Activated gamma-delta T cell treated with Interleukin-2 at 50 U/mL for 16 hours (primary cell): ENCODE measurements around the gene ARL4C.

Experiments
- DNase-seq: peaks from one replicate; pipeline ENCODE4 v3.0.0-alpha.2; 2020

Gene ARL4C

DNA sequence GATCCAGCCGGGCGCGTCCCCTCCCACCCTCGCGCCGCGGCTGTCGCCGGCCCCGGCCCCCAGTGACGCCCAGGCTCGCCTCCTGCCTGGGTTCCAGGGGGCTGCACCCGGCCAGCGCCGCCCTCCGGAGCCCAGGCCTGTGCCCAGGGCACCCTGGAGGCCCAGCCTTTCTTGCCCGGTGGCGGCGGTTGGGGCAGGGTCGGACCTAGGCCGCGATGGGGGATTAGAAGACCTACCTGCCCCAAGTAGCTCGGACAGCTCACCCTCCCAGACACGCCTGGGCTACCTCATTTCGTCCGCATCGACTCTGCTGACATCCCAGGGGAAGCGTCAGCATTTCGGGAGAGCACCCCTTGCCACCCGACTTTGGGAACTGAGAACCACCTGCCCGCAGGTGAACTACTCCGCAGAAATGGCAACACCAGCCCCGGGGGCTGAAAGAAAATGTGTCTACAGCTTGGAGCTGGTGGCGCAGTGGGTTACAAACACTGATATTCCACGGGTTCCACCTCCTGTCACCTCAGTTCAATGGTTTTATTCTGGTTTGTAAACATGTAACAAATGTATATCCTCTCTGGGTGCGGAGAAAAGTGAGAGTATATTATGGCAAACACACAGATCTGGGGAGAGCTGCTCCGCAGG is 834 bp upstream of the ARL4C start:
- DNase-seq = no peak

DNA sequence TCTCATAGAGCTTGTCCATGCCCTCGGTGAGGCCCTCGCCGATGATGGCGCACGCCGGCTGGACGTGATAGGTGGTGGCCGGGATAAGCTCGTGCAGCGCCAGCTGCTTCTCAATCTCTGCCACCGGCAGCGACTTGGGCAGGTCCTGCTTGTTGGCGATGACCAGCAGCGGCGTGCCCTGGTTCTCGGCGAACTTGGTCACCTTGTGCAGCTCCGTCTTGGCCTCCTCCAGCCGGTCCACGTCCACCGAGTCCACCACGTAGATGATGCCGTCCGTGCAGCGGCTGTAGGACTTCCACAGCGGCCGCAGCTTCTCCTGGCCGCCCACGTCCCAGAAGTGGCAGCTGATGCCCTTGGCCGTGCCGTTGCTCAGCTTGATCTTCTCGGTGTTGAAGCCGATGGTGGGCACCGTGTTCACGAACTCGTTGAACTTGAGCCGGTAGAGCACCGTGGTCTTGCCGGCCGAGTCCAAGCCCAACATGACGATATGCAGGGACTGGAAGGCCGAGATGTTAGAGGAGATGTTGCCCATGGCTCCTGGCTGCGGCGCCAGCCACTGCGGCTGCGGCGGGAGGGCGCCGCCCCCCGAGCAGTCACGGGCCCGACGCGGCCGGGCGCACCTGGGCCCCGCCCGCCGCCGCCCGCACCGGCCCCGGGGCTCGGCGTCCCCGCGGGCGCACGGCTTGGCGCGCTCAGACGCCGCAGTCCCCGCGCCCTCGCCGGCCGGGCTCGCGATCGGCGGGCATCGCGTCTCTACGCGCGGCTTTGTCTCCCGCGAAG is 636 bp downstream of the ARL4C start:
- DNase-seq = peak; percentile 41

DNA sequence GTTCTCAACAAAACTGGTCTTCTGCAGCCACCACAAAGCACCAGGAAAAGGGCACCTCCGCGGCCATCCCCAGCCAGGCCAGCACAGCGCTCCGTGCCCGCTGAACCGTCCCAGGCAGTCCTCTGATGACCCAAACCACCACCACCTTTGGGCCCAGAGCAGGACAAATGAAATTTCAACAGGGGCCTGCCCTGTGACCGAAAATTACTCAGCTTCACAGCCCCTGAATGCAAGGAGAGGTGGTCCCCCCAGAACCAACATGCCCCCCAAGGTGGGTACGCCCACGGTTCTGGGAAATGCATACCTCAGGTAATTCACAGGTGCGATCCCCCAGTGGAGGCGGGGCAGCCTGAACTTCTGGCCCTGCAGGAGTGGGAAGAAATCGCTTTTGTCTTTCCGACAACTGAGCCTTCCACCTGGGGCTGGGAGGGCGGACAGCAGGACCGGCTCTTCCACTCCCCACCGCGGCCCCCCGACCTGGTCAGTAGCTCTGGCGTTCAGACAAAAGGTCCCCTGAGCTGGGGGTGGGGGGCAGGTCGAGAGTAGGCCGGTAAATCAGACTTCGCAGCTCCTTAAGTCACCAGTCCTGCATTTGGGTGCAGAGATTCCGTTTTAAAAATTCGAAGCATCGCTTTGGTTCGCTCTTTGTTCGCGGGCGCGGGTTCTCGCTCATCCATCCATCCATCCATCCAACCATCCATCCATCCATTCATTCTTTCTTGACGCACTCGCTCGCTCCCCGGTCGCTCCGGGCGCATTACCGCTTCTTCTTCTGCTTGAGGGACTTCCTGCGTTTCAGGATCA is 1.4 kb downstream of the ARL4C start:
- DNase-seq = peak; percentile 29

- DNase-seq = no peak
Measured at GRCh38 chr2:234494361-234495250, 2.3 kb downstream of the ARL4C start.

DNA sequence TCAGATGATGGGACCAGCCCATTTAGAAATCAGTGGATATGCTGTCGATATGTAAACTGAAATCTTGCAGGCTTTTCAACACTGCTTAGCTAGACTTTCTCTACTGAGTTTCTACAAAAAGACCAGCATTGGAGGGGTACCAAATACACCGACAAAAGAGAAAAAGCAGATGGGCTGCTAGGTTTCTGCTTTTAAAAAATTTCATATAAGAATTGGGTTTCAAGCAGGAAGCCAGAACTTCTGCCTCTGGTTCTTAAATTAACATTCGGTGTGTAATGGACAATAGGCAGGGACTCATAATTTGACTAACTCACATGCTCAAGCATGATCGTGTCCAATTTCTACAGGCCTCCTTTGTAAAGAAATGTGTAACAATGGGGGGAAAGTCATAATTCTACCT is 3.1 kb downstream of the ARL4C start:
- DNase-seq = no peak

DNA sequence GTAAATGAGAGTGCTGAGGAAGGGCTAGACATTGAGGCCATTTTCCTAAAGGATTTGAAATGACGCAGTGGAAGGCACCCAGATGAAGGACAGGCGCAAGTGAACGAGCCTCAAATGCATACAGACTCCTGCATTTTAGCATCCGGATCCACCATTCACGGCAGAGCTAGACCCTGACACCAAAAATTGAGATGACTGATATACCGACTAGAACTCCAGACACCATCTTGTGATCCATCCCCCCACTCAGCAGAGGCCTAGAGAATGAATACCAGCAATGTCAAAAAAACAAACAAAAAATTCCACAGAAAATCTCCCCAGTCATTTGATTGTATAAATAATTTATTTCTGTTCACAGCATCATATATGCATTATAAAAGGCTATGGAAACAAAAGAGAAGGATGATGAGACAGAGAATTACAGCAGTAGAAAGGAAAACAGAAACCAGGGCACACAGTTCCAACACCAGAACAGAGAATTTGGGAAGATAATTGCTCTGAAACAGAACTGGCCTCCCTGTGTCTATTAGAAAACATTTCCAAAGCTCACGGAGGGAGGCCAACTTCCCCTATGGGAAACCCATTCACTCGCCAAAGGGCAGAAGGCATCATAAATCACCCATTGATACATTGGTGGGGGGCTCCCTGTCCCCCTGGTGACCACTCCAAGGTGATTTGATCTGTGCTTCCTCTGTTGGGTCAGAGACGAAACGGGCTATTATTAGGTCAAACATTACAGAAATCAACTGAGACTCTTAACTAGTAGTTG is 4.0 kb downstream of the ARL4C start:
- no peak for DNase-seq

GRCh38 chr2:234491897-234492296 is 5.0 kb downstream of the ARL4C start:
- no peak for DNase-seq

- no peak for DNase-seq
Measured at GRCh38 chr2:234491281-234491680, 5.6 kb downstream of the ARL4C start.

- no peak for DNase-seq
Measured at GRCh38 chr2:234490271-234491091, 6.4 kb downstream of the ARL4C start.

- DNase-seq = peak; percentile 70
Measured at GRCh38 chr2:234488913-234489451, 7.9 kb downstream of the ARL4C start.

DNA sequence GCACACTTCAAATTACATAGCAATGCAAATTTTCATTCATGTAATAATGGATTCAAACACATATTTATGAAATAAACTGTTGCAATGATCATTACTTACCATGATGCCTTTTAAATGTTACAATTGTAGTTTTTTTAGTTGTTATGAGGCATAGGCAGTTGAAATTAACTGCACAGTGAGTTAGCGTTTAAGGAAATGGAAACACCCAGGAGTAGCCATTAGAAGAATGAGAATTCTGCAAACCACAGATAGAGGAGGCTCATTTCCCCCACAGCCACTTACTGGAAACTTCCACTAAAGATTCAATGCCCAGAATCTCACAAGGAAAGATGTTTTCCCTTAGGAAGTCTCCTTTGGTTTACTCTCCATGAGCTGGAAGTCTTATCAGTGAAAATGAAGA is 8.4 kb downstream of the ARL4C start:
- DNase-seq = no peak

DNA sequence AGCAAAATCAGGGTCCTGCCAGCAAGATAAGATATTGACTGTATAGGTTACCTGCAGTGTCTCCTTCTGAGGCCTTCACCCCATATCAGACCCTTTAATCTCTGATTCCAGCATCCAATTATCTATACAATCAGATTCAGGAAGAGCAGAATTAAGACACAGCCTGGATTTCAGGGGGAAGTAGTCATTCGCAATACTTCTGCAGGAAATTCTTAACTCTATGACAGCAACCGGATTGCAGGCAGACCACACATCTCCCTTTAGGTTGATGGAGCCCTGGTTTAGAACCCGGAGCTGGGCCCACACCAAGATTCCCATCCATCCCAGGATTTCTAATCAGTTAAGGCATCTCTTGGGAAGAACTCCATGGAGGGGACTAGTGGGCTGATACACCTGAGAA is 9.5 kb downstream of the ARL4C start:
- no peak for DNase-seq

- DNase-seq = peak; percentile 78
Measured at GRCh38 chr2:234483568-234484251, 13.2 kb downstream of the ARL4C start.

- DNase-seq = no peak
Measured at GRCh38 chr2:234481301-234481700, 15.6 kb downstream of the ARL4C start.

DNA sequence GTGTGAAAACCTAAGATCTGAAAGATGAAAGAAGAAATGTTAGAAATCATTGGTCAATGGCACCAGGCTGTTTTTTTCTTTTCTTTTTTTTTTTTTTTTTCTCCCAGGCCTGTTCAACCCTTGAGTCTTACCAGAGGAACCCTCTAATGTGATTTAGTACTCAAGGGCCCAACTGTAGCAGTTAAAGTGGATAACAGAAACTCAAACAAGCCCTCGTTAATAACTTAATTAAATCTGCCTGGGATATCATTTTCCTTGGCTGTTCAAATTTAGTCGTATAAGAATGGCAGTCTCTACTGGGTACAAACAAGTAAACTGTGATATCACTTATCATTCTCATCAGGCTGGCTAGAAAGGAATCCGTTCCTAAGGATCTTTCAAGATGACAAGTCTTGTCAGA is 16.5 kb downstream of the ARL4C start:
- DNase-seq = no peak

GRCh38 chr2:234479465-234479864 is 17.4 kb downstream of the ARL4C start:
- DNase-seq = no peak

GRCh38 chr2:234478121-234478858 is 18.6 kb downstream of the ARL4C start:
- DNase-seq = no peak

DNA sequence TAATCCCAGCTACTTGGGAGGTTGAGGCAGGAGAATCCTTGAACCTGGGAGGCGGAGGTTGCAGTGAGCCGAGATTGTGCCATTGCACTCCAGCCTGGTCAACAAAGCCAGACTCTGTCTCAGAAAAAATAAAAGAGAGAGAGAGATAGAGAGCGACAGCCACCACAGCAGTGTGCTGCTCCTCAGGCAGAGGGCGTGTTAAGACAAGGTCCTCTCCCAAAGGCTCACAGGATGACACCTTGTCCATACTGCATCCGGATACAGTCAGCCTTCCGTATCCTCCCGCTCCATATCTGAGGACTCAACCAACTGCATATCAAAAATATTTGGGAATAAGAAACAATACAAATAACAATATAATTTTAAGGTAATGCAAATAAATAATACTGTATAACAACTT is 20.1 kb downstream of the ARL4C start:
- DNase-seq = no peak

DNA sequence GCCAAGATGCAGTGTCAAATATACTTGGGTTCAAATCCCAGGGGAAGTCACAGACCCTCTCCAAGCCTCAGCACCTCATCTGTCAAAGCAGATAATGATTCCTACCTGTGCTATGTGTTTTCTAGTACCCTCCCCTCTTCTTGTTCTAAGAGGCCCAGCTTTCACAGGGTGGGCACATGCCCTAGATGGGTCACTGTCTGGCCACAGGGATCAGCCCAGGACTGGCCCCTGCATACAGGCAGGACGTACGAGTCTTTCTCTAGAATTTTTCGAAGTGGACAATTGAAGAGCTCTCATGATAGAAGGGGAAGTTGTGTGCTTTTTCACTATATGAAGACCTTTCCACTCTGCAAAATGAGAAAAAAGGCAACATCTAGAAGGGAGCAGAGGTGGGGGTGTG is 22.2 kb downstream of the ARL4C start:
- DNase-seq = no peak
